HepG2 (cell line): Measurements from ENCODE around the gene ADARB2. TPM values are rescaled to one million over a fixed set of nuclear protein-coding genes. Genes with fewer than 3 reads are reported as not detected.

Experiments
- ATAC-seq: fragments of 200-7000 bp; cut with Tn5 transposase; 3 replicates; pipeline ENCODE4 v1.9.1; 2020; ENCODE audit warnings: mild to moderate bottlenecking, moderate library complexity
- BruUV-seq: library from RNA; stranded (reverse); fragments of 400-500 nt; replicated peaks from 2 replicates; lab custom pipeline; 2021; lab: Mats Ljungman, UMichigan
- CTCF ChIA-PET: fragments of 300-600 bp; formaldehyde crosslinking; extraction: SDS; loops from one replicate; lab custom pipeline; 2021; ENCODE audit warnings: low total read pairs, inconsistent platforms, low intra/inter-chr PET ratio; lab: Yijun Ruan, JAX
- POLR2A ChIA-PET: fragments of 350-600 bp; sonication (Branson Sonifier 250); formaldehyde crosslinking; loops from one replicate; lab custom pipeline; 2020; ENCODE audit warnings: antibody characterized with exemption, inconsistent platforms; lab: Yijun Ruan, JAX
- DNase-seq: peaks from one replicate; pipeline ENCODE4 v3.0.0-alpha.2; 2015; ENCODE audit warnings: low spot score
- FAIRE-seq: peaks from 3 replicates; lab custom pipeline; 2011; peaks lifted over from hg19 to GRCh38; lab: Jason Lieb, UNC
- H2AFZ ChIP-seq: one replicate; pipeline ENCODE4 v1.6.1; 2011; ENCODE audit warnings: low read length, inconsistent platforms
- H3K27ac ChIP-seq: fragments of 300-600 bp; 3 replicates; pipeline ENCODE4 v1.8.0; 2011; ENCODE audit warnings: mixed run types, mild to moderate bottlenecking, mixed read lengths, low read length, inconsistent platforms; ENCODE audit not compliant: insufficient read depth; ENCODE audit errors: extremely low read length
- H3K27me3 ChIP-seq, 2 experiments: fragments of 200-600 bp in 1 of 2; 2 replicates in 1 of 2; 3 replicates in 1 of 2; pipeline versions ENCODE4 v1.6.0 to v1.8.0; 2011; ENCODE audit warnings: low read length in 2 of 2, mild to moderate bottlenecking in 2 of 2, moderate library complexity in 2 of 2, inconsistent platforms in 1 of 2; ENCODE audit not compliant: insufficient read depth in 2 of 2, control insufficient read depth in 1 of 2
- H3K36me3 ChIP-seq, 2 experiments: fragments of 200-600 bp in 1 of 2; replicated peaks in 1 of 2; 2 replicates in 1 of 2; 3 replicates in 1 of 2; pipeline versions ENCODE4 v1.5.1 to v1.8.0; 2011; ENCODE audit warnings: low read length in 2 of 2, inconsistent platforms in 1 of 2; ENCODE audit not compliant: insufficient read depth in 2 of 2, control insufficient read depth in 1 of 2
- H3K4me1 ChIP-seq: 2 replicates; pipeline ENCODE4 v1.5.1; 2012; ENCODE audit warnings: low read length, inconsistent platforms; ENCODE audit not compliant: insufficient read depth
- H3K4me2 ChIP-seq: 2 replicates; pipeline ENCODE4 v1.6.0; 2011; ENCODE audit warnings: low read depth, low read length, inconsistent platforms
- H3K4me3 ChIP-seq, 3 experiments: fragments of 200-600 bp in 1 of 3; sonication (generic), shearing (Covaris generic) in 1 of 3; replicated peaks in 1 of 3; 2 replicates each; pipeline ENCODE4 v1.5.1; 2011 to 2016; ENCODE audit warnings: low read length in 3 of 3, inconsistent platforms in 2 of 3, low read depth in 2 of 3, mild to moderate bottlenecking in 2 of 3, control low read depth in 1 of 3, mixed read lengths in 1 of 3; ENCODE audit not compliant: insufficient read depth in 1 of 3
- H3K79me2 ChIP-seq: one replicate; pipeline ENCODE4 v1.6.1; 2011; ENCODE audit warnings: low read length, inconsistent platforms; ENCODE audit not compliant: insufficient read depth
- H3K9ac ChIP-seq: 2 replicates; pipeline ENCODE4 v1.6.0; 2011; ENCODE audit warnings: mild to moderate bottlenecking, low read depth, low read length, inconsistent platforms; ENCODE audit not compliant: insufficient read depth
- H3K9me3 ChIP-seq: 2 replicates; pipeline ENCODE4 v1.5.1; 2012; ENCODE audit warnings: mild to moderate bottlenecking, low read length
- H4K20me1 ChIP-seq: 2 replicates; pipeline ENCODE4 v1.6.0; 2011; ENCODE audit warnings: inconsistent platforms, mild to moderate bottlenecking, low read length, moderate library complexity; ENCODE audit not compliant: insufficient read depth
- ADNP ChIP-seq: sonication (generic); formaldehyde crosslinking; IDR thresholded peaks from 2 replicates; pipeline ENCODE4 v1.4.0; 2020; ENCODE audit warnings: missing genetic modification reagents
- AFF4 ChIP-seq: sonication (generic); formaldehyde crosslinking; IDR thresholded peaks from 2 replicates; pipeline ENCODE4 v1.4.0; 2020; ENCODE audit warnings: missing genetic modification reagents
- ATF3 ChIP-seq: sonication (generic); formaldehyde crosslinking; IDR thresholded peaks from 2 replicates; pipeline ENCODE4 v1.4.0; 2020; ENCODE audit warnings: missing genetic modification reagents
- DPF2 ChIP-seq: sonication (generic); formaldehyde crosslinking; IDR thresholded peaks from 2 replicates; pipeline ENCODE4 v1.4.0; 2020; ENCODE audit warnings: mild to moderate bottlenecking, low read depth, missing genetic modification reagents, borderline replicate concordance
- ELF4 ChIP-seq: sonication (generic); formaldehyde crosslinking; IDR thresholded peaks from 2 replicates; pipeline ENCODE4 v1.5.0; 2020; ENCODE audit warnings: missing genetic modification reagents, mild to moderate bottlenecking, moderate library complexity, borderline replicate concordance
- HNF1B ChIP-seq: sonication (generic); formaldehyde crosslinking; IDR thresholded peaks from 2 replicates; pipeline ENCODE4 v1.5.1; 2020; ENCODE audit warnings: mild to moderate bottlenecking, moderate library complexity, missing genetic modification reagents
- HNF4G ChIP-seq, 2 experiments: sonication (generic) in 1 of 2; formaldehyde crosslinking in 1 of 2; IDR thresholded peaks; 2 replicates each; pipeline versions ENCODE4 v1.4.0 to v1.6.1; 2011 to 2020; ENCODE audit warnings: borderline replicate concordance in 2 of 2, low read depth in 2 of 2, mild to moderate bottlenecking in 2 of 2, low read length in 1 of 2, missing genetic modification reagents in 1 of 2, moderate library complexity in 1 of 2
- KDM6A ChIP-seq: IDR thresholded peaks from 2 replicates; pipeline ENCODE4 v1.6.1; 2016; ENCODE audit warnings: low read depth
- NFE2 ChIP-seq: sonication (generic); formaldehyde crosslinking; IDR thresholded peaks from 2 replicates; pipeline ENCODE4 v1.4.0; 2020; ENCODE audit warnings: missing genetic modification reagents
- NR2F2 ChIP-seq: IDR thresholded peaks from 2 replicates; pipeline ENCODE4 v1.6.1; 2012; ENCODE audit warnings: low read depth, inconsistent platforms, borderline replicate concordance
- SAFB2 ChIP-seq: sonication (generic); formaldehyde crosslinking; IDR thresholded peaks from 2 replicates; pipeline ENCODE4 v1.5.1; 2020; ENCODE audit warnings: missing genetic modification reagents, low read depth, mild to moderate bottlenecking, borderline replicate concordance
- ZNF160 ChIP-seq: sonication (generic); formaldehyde crosslinking; IDR thresholded peaks from 2 replicates; pipeline ENCODE4 v1.8.0; 2022; ENCODE audit warnings: mild to moderate bottlenecking, inconsistent platforms, missing genetic modification reagents
- ZNF33A ChIP-seq: sonication (generic); formaldehyde crosslinking; IDR thresholded peaks from 2 replicates; pipeline ENCODE4 v1.5.1; 2020; ENCODE audit warnings: missing genetic modification reagents, mild to moderate bottlenecking, moderate library complexity, borderline replicate concordance
- ZNF34 ChIP-seq: sonication (generic); formaldehyde crosslinking; IDR thresholded peaks from 2 replicates; pipeline ENCODE4 v1.4.0; 2020; ENCODE audit warnings: mild to moderate bottlenecking, missing genetic modification reagents, borderline replicate concordance
- ZNF709 ChIP-seq: sonication (generic); formaldehyde crosslinking; IDR thresholded peaks from 2 replicates; pipeline ENCODE4 v1.5.0; 2020; ENCODE audit warnings: mild to moderate bottlenecking, missing genetic modification reagents
- ZZZ3 ChIP-seq: sonication (generic); formaldehyde crosslinking; IDR thresholded peaks from 2 replicates; pipeline ENCODE4 v1.4.0; 2020; ENCODE audit warnings: missing genetic modification reagents, mild to moderate bottlenecking, borderline replicate concordance
- WGBS: methylation state at CpG from one replicate; pipeline ENCODE4 v1.1.6; 2017; ENCODE audit warnings: low lambda C conversion rate; 5-methylcytosine and 5-hydroxymethylcytosine counted together
- in situ Hi-C: cut with HindIII; loops from 2 replicates; pipeline ENCODE4 v1.10.0; 2017; ENCODE audit warnings: low pct_unique_long_range_greater_than_20kb; ENCODE audit not compliant: extremely low pct_ligation_motif_present
- intact Hi-C: fragments of 100-400 bp; cut with micrococcal nuclease; formaldehyde crosslinking; loops from one replicate; pipeline ENCODE4 v1.10.0; 2022; ENCODE audit not compliant: unreplicated experiment
- polyA plus RNA-seq, 8 experiments: library from polyadenylated mRNA; depleted of rRNA in 3 of 8; stranded (reverse) in 7 of 8; unstranded in 1 of 8; fragments of >200 nt; fragmentation: Illumina TruSeq in 4 of 8; extraction: Trizol in 4 of 8; gene quantifications; 2 replicates each; pipeline versions ENCODE4 v1.2.1 to v1.2.3, GENCODE V29; 2011 to 2016; ENCODE audit warnings: low read depth in 4 of 8, missing spikeins in 1 of 8, mixed read lengths in 1 of 8; ENCODE audit not compliant: insufficient read depth in 1 of 8
- total RNA-seq, 5 experiments: library from RNA; depleted of rRNA; stranded (reverse); fragments of >200 nt; fragmentation: Illumina TruSeq; extraction: Trizol; gene quantifications; 2 replicates each; pipeline ENCODE4 v1.2.3, GENCODE V29; 2016; ENCODE audit warnings: low read depth in 1 of 5

The ADARB2 gene
- total and polyA plus RNA-seq, 2 of the 13 experiments (the other 11 are each of a cell fraction or from before 2014, with no cell fraction given): not detected

- in situ Hi-C loops (no loop called here), intact Hi-C loops (no loop called here)
- H3K36me3 ChIP-seq: no peaks in the 10 kb centered on the region
- H3K4me2 ChIP-seq: no peak overlapping the region
- no peaks in the 10 kb centered on the region for H3K79me2 ChIP-seq
- no peak overlapping the region for H3K27ac ChIP-seq
- DNase-seq: no peak
- no peak overlapping the region for H2AFZ ChIP-seq
- H3K9me3 ChIP-seq: no peaks in the 10 kb centered on the region
- no peak for ATAC-seq
- no peak for TF ChIP-seq SAFB2 (CRISPR knock-in tag)
- TF ChIP-seq AFF4 (CRISPR knock-in tag): no peak
- TF ChIP-seq ADNP (CRISPR knock-in tag): no peak
- TF ChIP-seq HNF4G (IDR thresholded peaks at IDR 0.05; ENCODE audit: borderline replicate concordance, low read depth, low read length): no peak
- no peak for TF ChIP-seq HNF4G (CRISPR knock-in tag; IDR thresholded peaks at IDR 0.05; ENCODE audit: borderline replicate concordance, low read depth)
- TF ChIP-seq DPF2 (CRISPR knock-in tag): no peak
- no peak for TF ChIP-seq ZZZ3 (CRISPR knock-in tag)
- no peak for TF ChIP-seq ATF3 (CRISPR knock-in tag)
- TF ChIP-seq NR2F2: no peak
- TF ChIP-seq KDM6A (CRISPR knock-in tag): no peak
- no peak for TF ChIP-seq HNF1B
- TF ChIP-seq NFE2 (CRISPR knock-in tag): no peak
- no peak for TF ChIP-seq ZNF160
- no peak for TF ChIP-seq ELF4
- TF ChIP-seq ZNF709 (CRISPR knock-in tag): no peak
- TF ChIP-seq ZNF34 (CRISPR knock-in tag): no peak
- TF ChIP-seq ZNF33A: no peak
- no TSS peak for BruUV-seq
- ChIA-PET POLR2A (no interaction called here), CTCF (no interaction called here)
- 8% methylated on average over 6 of the region's 8 CpGs for WGBS
- FAIRE-seq: no peak
- H3K9ac ChIP-seq: no peak overlapping the region
- H3K4me1 ChIP-seq: no peaks in the 10 kb centered on the region
- H4K20me1 ChIP-seq: no peaks in the 10 kb centered on the region
- H3K4me3 ChIP-seq: no peak overlapping the region
- peaks cover 2 to 42% of the 10 kb centered on the region in 2 experiments; a peak in 3 of 5 replicates for H3K27me3 ChIP-seq
Observed at GRCh38 chr10:1308962-1309616, 428.2 kb downstream of the ADARB2 start.
